ENCODE measurements around the gene MAPK10.

DNA sequence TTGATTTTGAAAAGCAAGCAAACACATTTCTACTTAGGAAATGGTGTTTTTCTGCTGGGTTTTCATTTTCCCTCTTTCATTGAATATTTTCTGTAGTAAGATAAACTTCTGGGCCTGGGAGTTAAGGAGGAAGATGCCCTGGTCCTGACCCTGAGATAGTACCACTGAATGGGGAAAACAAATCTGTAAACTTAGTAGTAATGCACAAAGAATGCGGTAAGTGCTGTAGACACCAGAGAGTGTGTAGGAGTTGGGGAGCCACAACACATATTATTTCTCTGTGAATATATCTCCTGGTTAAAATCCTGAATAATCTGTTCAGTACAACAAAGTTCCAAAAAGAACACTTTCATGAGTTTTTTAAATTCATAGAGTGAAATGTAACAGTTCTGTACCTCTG, 178.3 kb downstream of the MAPK10 start:
- no peak for TF ChIP-seq RCOR1 (IDR thresholded peaks at IDR 0.05; ENCODE audit: low read depth, low read length)
- TF ChIP-seq, protein P1, sequence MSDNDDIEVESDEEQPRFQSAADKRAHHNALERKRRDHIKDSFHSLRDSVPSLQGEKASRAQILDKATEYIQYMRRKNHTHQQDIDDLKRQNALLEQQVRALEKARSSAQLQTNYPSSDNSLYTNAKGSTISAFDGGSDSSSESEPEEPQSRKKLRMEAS (IDR thresholded peaks at IDR 0.05) = no peak
- TF ChIP-seq CTCF (IDR thresholded peaks at IDR 0.05) = no peak
